ENCODE measurements around the gene PTPRD.

The PTPRD gene

GRCh38 chr9:9079473-9079872, 1533.3 kb downstream of the PTPRD start:
- Histone ChIP-seq H3K27ac (no peak overlapping the region), H2AFZ (ENCODE audit: low read depth) (no peak overlapping the region), H3K36me3 (ENCODE audit: insufficient read depth) (no peaks in the 10 kb centered on the region), H3K4me3 (IDR thresholded peaks at IDR 0.05; ENCODE audit: insufficient read depth, low read depth, low read length) (no peak overlapping the region), H3K4me2 (no peak overlapping the region), H4K20me1 (ENCODE audit: insufficient read depth) (no peaks in the 10 kb centered on the region), H3K9ac (no peak overlapping the region), H3K27me3 (ENCODE audit: insufficient read depth, low read depth) (no peaks in the 10 kb centered on the region), H3K79me2 (ENCODE audit: insufficient read depth, low read depth) (no peaks in the 10 kb centered on the region), H3K4me1 (ENCODE audit: low read depth, poor library complexity, severe bottlenecking) (no peaks in the 10 kb centered on the region)
- no peak for TF ChIP-seq CTCF (conservative IDR thresholded peaks at IDR 0.05; ENCODE audit: low read depth, low read length)

GRCh38 chr9:9078301-9078700, 1534.5 kb downstream of the PTPRD start:
- Histone ChIP-seq H3K9ac (no peak overlapping the region), H3K4me1 (ENCODE audit: low read depth, poor library complexity, severe bottlenecking) (no peaks in the 10 kb centered on the region), H3K4me2 (no peak overlapping the region), H3K79me2 (ENCODE audit: insufficient read depth, low read depth) (no peaks in the 10 kb centered on the region), H3K27ac (no peak overlapping the region), H4K20me1 (ENCODE audit: insufficient read depth) (no peaks in the 10 kb centered on the region), H2AFZ (ENCODE audit: low read depth) (no peak overlapping the region), H3K4me3 (IDR thresholded peaks at IDR 0.05; ENCODE audit: insufficient read depth, low read depth, low read length) (no peak overlapping the region), H3K36me3 (ENCODE audit: insufficient read depth) (no peaks in the 10 kb centered on the region), H3K27me3 (ENCODE audit: insufficient read depth, low read depth) (no peaks in the 10 kb centered on the region)
- TF ChIP-seq CTCF (conservative IDR thresholded peaks at IDR 0.05; ENCODE audit: low read depth, low read length) = no peak

- TF ChIP-seq CTCF (conservative IDR thresholded peaks at IDR 0.05; ENCODE audit: low read depth, low read length) = no peak
- no peaks in the 10 kb centered on the region for H3K79me2 ChIP-seq (ENCODE audit: insufficient read depth, low read depth)
Observed at GRCh38 chr9:9061627-9062026, 1551.2 kb downstream of the PTPRD start.

GRCh38 chr9:9054354-9054992, 1558.3 kb downstream of the PTPRD start:
- no peaks in the 10 kb centered on the region for H3K4me1 ChIP-seq (ENCODE audit: low read depth, poor library complexity, severe bottlenecking)
- no peak overlapping the region for H3K4me3 ChIP-seq (IDR thresholded peaks at IDR 0.05; ENCODE audit: insufficient read depth, low read depth, low read length)
- no peaks in the 10 kb centered on the region for H3K27me3 ChIP-seq (ENCODE audit: insufficient read depth, low read depth)
- H3K36me3 ChIP-seq (ENCODE audit: insufficient read depth) = no peaks in the 10 kb centered on the region
- no peak overlapping the region for H3K27ac ChIP-seq
- H3K4me2 ChIP-seq = no peak overlapping the region
- TF ChIP-seq CTCF (conservative IDR thresholded peaks at IDR 0.05; ENCODE audit: low read depth, low read length) = no peak
- no peak overlapping the region for H3K9ac ChIP-seq
- H4K20me1 ChIP-seq (ENCODE audit: insufficient read depth) = no peaks in the 10 kb centered on the region
- H2AFZ ChIP-seq (ENCODE audit: low read depth) = no peak overlapping the region
- H3K79me2 ChIP-seq (ENCODE audit: insufficient read depth, low read depth) = no peaks in the 10 kb centered on the region

More at GRCh38 chr9:9061627-9062026, 1551.2 kb downstream of the PTPRD start:
- no peak overlapping the region for H3K4me2 ChIP-seq
- no peaks in the 10 kb centered on the region for H4K20me1 ChIP-seq (ENCODE audit: insufficient read depth)
- H3K4me3 ChIP-seq (IDR thresholded peaks at IDR 0.05; ENCODE audit: insufficient read depth, low read depth, low read length) = no peak overlapping the region
- H3K4me1 ChIP-seq (ENCODE audit: low read depth, poor library complexity, severe bottlenecking) = no peaks in the 10 kb centered on the region
- no peak overlapping the region for H3K9ac ChIP-seq
- no peaks in the 10 kb centered on the region for H3K27me3 ChIP-seq (ENCODE audit: insufficient read depth, low read depth)
- H2AFZ ChIP-seq (ENCODE audit: low read depth) = no peak overlapping the region
- H3K36me3 ChIP-seq (ENCODE audit: insufficient read depth) = no peaks in the 10 kb centered on the region
- H3K27ac ChIP-seq = no peak overlapping the region

Data from KMS-11 (cell line).